ENCODE measurements around the gene RGS6. TPM values are rescaled to one million over a fixed set of nuclear protein-coding genes. Genes with fewer than 3 reads are reported as not detected.

Gene RGS6
- total RNA-seq, 1 experiment from 2014 or later = not detected

DNA sequence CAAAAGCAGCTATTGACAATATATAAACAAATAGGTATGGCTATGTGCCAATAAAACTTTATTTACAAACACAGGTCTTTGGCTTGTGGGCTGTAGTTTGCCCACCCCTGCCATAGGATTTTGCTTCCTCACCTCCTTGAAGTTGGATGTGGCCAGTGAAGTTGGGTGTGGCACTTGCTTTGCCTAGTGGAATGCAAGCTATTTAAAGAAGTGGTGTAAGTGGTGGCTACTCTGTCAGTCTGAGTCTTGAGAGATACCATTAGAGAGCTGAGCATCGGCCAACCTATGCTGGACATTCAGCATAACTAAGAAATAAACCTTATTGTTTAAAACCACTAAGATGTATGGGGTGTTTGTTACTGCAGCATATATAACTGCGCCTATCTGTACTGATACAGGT is 321.3 kb downstream of the RGS6 start:
- H3K4me1 Mint-ChIP-seq (ENCODE audit: low read depth, unreplicated experiment) = no peaks in the 10 kb centered on the region
- H3K4me3 Mint-ChIP-seq (ENCODE audit: low read depth, unreplicated experiment) = no peak overlapping the region
- TF ChIP-seq, protein P1, sequence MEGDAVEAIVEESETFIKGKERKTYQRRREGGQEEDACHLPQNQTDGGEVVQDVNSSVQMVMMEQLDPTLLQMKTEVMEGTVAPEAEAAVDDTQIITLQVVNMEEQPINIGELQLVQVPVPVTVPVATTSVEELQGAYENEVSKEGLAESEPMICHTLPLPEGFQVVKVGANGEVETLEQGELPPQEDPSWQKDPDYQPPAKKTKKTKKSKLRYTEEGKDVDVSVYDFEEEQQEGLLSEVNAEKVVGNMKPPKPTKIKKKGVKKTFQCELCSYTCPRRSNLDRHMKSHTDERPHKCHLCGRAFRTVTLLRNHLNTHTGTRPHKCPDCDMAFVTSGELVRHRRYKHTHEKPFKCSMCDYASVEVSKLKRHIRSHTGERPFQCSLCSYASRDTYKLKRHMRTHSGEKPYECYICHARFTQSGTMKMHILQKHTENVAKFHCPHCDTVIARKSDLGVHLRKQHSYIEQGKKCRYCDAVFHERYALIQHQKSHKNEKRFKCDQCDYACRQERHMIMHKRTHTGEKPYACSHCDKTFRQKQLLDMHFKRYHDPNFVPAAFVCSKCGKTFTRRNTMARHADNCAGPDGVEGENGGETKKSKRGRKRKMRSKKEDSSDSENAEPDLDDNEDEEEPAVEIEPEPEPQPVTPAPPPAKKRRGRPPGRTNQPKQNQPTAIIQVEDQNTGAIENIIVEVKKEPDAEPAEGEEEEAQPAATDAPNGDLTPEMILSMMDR (IDR thresholded peaks at IDR 0.05; ENCODE audit: unreplicated experiment) = no peak
- DNase-seq = no peak
- intact Hi-C loops (cut with micrococcal nuclease; ENCODE audit: unreplicated experiment) = no loop called here
- CTCF ChIA-PET = no interaction called here
- BruUV-seq (replicated peaks) = no TSS peak
- H3K9me3 Mint-ChIP-seq (ENCODE audit: low read depth, unreplicated experiment) = no peaks in the 10 kb centered on the region
- H3K27ac Mint-ChIP-seq (ENCODE audit: unreplicated experiment) = no peak overlapping the region
- no peaks in the 10 kb centered on the region for H3K36me3 Mint-ChIP-seq (ENCODE audit: insufficient read depth, unreplicated experiment)
- H3K27me3 Mint-ChIP-seq (ENCODE audit: unreplicated experiment) = no peaks in the 10 kb centered on the region

DNA sequence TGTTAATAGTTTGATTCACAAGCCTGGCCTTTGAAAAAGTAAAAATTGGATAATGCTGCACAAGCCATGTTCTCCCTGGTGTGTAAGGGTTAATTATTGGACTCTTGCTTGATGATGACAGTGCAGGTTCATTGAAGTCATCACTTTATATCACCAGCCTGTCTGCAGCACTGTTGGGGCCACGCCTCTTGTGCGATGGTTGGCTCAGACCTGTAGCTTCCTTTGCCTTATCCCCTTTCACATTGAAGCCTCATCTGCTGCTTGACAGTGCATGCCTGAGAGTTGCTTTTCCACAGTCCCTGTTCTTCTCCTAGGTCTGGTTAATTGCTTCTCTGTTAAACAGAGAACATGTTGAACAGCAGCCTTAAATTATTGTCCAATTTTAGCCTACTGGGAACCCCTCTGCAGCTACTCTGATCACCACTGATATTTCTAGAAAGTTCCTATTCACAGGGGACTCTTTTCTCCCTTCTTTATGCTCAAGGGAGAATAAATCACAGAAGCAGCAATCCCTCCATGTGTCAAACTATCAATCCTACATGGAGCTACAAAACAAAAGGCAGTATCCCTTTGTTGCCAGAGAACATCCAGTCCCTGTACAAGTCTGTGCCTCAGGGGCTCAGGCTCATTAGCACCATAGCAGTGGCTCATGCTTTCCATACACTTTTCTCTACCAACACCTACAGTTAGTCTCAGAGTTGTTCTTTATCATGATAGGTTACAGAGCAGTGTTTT is 322.1 kb downstream of the RGS6 start:
- no peaks in the 10 kb centered on the region for H3K27me3 Mint-ChIP-seq (ENCODE audit: unreplicated experiment)
- CTCF ChIA-PET = no interaction called here
- no peaks in the 10 kb centered on the region for H3K36me3 Mint-ChIP-seq (ENCODE audit: insufficient read depth, unreplicated experiment)
- H3K4me1 Mint-ChIP-seq (ENCODE audit: low read depth, unreplicated experiment) = no peaks in the 10 kb centered on the region
- no peak for DNase-seq
- H3K4me3 Mint-ChIP-seq (ENCODE audit: low read depth, unreplicated experiment) = no peak overlapping the region
- no TSS peak for BruUV-seq (replicated peaks)
- intact Hi-C loops (cut with micrococcal nuclease; ENCODE audit: unreplicated experiment) = no loop called here
- H3K9me3 Mint-ChIP-seq (ENCODE audit: low read depth, unreplicated experiment) = no peaks in the 10 kb centered on the region
- no peak overlapping the region for H3K27ac Mint-ChIP-seq (ENCODE audit: unreplicated experiment)
- TF ChIP-seq, protein P1 (IDR thresholded peaks at IDR 0.05; ENCODE audit: unreplicated experiment) = no peak

DNA sequence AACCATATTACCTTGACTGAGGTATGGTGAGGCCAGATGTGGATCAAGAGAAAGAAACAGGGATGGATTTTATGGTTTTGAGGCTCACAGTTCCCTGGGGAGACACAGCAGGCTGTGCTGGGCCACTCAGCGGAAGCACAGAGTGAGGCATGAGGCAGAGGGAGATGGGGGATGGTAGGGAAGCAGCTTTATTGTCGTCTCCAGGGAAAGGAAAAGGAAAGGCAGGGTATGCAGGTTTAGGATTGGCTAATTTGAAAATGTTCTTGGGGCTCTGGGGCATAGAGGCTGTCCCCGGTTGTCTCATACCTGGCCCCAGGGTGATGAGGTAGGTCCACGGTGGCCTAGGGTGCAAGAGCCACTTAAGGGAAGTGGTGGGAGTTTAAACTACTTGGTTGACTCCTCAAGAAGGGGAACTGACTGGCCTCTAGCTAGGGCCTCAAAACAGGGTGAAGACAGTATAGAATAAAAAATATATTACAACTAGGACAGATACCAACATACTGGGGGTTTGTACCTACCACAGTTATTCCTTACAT is 322.8 kb downstream of the RGS6 start:
- DNase-seq = no peak
- H3K4me1 Mint-ChIP-seq (ENCODE audit: low read depth, unreplicated experiment) = no peaks in the 10 kb centered on the region
- H3K9me3 Mint-ChIP-seq (ENCODE audit: low read depth, unreplicated experiment) = no peaks in the 10 kb centered on the region
- no peak overlapping the region for H3K4me3 Mint-ChIP-seq (ENCODE audit: low read depth, unreplicated experiment)
- intact Hi-C loops (cut with micrococcal nuclease; ENCODE audit: unreplicated experiment) = no loop called here
- CTCF ChIA-PET = no interaction called here
- H3K36me3 Mint-ChIP-seq (ENCODE audit: insufficient read depth, unreplicated experiment) = no peaks in the 10 kb centered on the region
- TF ChIP-seq, protein P1 (IDR thresholded peaks at IDR 0.05; ENCODE audit: unreplicated experiment) = no peak
- H3K27ac Mint-ChIP-seq (ENCODE audit: unreplicated experiment) = no peak overlapping the region
- peaks cover 1% of the 10 kb centered on the region for H3K27me3 Mint-ChIP-seq (ENCODE audit: unreplicated experiment)
- BruUV-seq (replicated peaks) = no TSS peak

DNA sequence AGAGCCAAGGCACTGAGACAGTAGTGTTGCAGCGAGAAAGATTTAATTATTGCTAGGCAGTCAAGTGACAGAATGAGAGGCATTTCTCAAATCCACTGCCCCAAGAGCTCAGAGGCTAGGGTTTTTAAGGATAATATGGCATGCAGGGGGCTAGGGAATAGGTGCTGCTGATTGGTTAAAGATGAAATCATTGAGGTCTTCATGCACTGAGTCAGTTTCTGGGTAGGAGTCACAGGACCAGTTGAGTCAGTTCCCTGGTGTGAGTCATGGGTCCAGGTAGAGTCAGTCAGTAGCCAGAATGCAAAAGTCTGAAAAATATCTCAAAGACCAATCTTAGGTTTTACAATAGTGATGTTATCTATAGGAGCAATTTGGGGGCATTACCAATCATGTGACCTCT is 323.8 kb downstream of the RGS6 start:
- intact Hi-C loops (cut with micrococcal nuclease; ENCODE audit: unreplicated experiment) = no loop called here

More for the DNA sequence above, 323.8 kb downstream of the RGS6 start:
- no peaks in the 10 kb centered on the region for H3K4me1 Mint-ChIP-seq (ENCODE audit: low read depth, unreplicated experiment)
- H3K9me3 Mint-ChIP-seq (ENCODE audit: low read depth, unreplicated experiment) = peaks cover 7% of the 10 kb centered on the region
- no peaks in the 10 kb centered on the region for H3K36me3 Mint-ChIP-seq (ENCODE audit: insufficient read depth, unreplicated experiment)
- TF ChIP-seq, protein P1 (IDR thresholded peaks at IDR 0.05; ENCODE audit: unreplicated experiment) = no peak
- no peak overlapping the region for H3K27ac Mint-ChIP-seq (ENCODE audit: unreplicated experiment)
- H3K27me3 Mint-ChIP-seq (ENCODE audit: unreplicated experiment) = peaks cover 12% of the 10 kb centered on the region
- DNase-seq = peak; percentile 18
- CTCF ChIA-PET = no interaction called here
- no TSS peak for BruUV-seq (replicated peaks)
- H3K4me3 Mint-ChIP-seq (ENCODE audit: low read depth, unreplicated experiment) = no peak overlapping the region
